Liver (tissue), 9 donors: ENCODE data around the gene EPHA6. TPM values are rescaled to one million over a fixed set of nuclear protein-coding genes. Genes with fewer than 3 reads are reported as not detected.

ENCODE experiments used
- DNase-seq: peaks from one replicate; pipeline ENCODE4 v3.0.0-alpha.2; 2017; ENCODE audit warnings: low spot score
- H3K27ac ChIP-seq, 2 donors: one replicate each; pipeline ENCODE4 v1.7.0; 2013; ENCODE audit warnings: inconsistent platforms in 2 of 2, low read length in 2 of 2, control low read depth in 1 of 2, low read depth in 1 of 2, mild to moderate bottlenecking in 1 of 2
- H3K27me3 ChIP-seq, 4 donors: one replicate each; pipeline versions ENCODE4 v1.6.1 to v1.7.0; 2013; ENCODE audit warnings: low read length in 3 of 4, inconsistent platforms in 1 of 4, mild to moderate bottlenecking in 1 of 4, moderate library complexity in 1 of 4; ENCODE audit not compliant: control insufficient read depth in 4 of 4, insufficient read depth in 4 of 4
- H3K36me3 ChIP-seq, 4 donors: one replicate each; pipeline versions ENCODE4 v1.6.1 to v1.7.0; 2013; ENCODE audit warnings: low read length in 3 of 4, mild to moderate bottlenecking in 3 of 4, low read depth in 1 of 4, moderate library complexity in 1 of 4; ENCODE audit not compliant: control insufficient read depth in 4 of 4, insufficient read depth in 3 of 4
- H3K4me1 ChIP-seq, 4 donors: one replicate each; pipeline versions ENCODE4 v1.6.1 to v1.7.0; 2013; ENCODE audit warnings: low read length in 3 of 4, mild to moderate bottlenecking in 3 of 4, moderate library complexity in 1 of 4; ENCODE audit not compliant: control insufficient read depth in 4 of 4, insufficient read depth in 4 of 4
- H3K4me3 ChIP-seq, 3 donors: one replicate each; pipeline versions ENCODE4 v1.6.1 to v1.7.0; 2013; ENCODE audit warnings: low read length in 3 of 3, control low read depth in 1 of 3, low read depth in 1 of 3, mild to moderate bottlenecking in 1 of 3
- H3K9ac ChIP-seq, 2 donors: one replicate each; pipeline ENCODE4 v1.7.0; 2013; ENCODE audit warnings: low read length in 2 of 2, mild to moderate bottlenecking in 2 of 2, moderate library complexity in 2 of 2, control low read depth in 1 of 2, low read depth in 1 of 2
- H3K9me3 ChIP-seq, 4 donors: one replicate each; pipeline versions ENCODE4 v1.6.1 to v1.7.0; 2013; ENCODE audit warnings: low read length in 3 of 4; ENCODE audit not compliant: control insufficient read depth in 4 of 4
- EGR1 ChIP-seq, 2 donors: IDR thresholded peaks; 2 replicates each; pipeline ENCODE4 v1.6.1; 2016 to 2018; ENCODE audit warnings: antibody characterized with exemption in 2 of 2, low read depth in 2 of 2
- FOXA1 ChIP-seq: IDR thresholded peaks from 2 replicates; pipeline ENCODE4 v1.6.1; 2016; ENCODE audit warnings: antibody characterized with exemption
- FOXA2 ChIP-seq: IDR thresholded peaks from 2 replicates; pipeline ENCODE4 v1.6.1; 2016; ENCODE audit warnings: antibody characterized with exemption
- GABPA ChIP-seq, 2 donors: IDR thresholded peaks in 1 of 2; conservative IDR thresholded peaks in 1 of 2; 2 replicates each; pipeline ENCODE4 v1.6.1; 2016; ENCODE audit warnings: antibody characterized with exemption in 2 of 2, mild to moderate bottlenecking in 1 of 2, moderate library complexity in 1 of 2
- HNF4A ChIP-seq, 2 donors: conservative IDR thresholded peaks; 2 replicates each; pipeline ENCODE4 v1.6.1; 2016; ENCODE audit warnings: antibody characterized with exemption in 2 of 2, mild to moderate bottlenecking in 2 of 2
- HNF4G ChIP-seq: IDR thresholded peaks from 2 replicates; pipeline ENCODE4 v1.6.1; 2016; ENCODE audit warnings: antibody characterized with exemption
- JUND ChIP-seq, 2 donors: IDR thresholded peaks; 2 replicates each; pipeline ENCODE4 v1.6.1; 2016; ENCODE audit warnings: antibody characterized with exemption in 2 of 2
- MAX ChIP-seq: IDR thresholded peaks from 2 replicates; pipeline ENCODE4 v1.6.1; 2016; ENCODE audit warnings: antibody characterized with exemption
- NR2F2 ChIP-seq: IDR thresholded peaks from 2 replicates; pipeline ENCODE4 v1.6.1; 2016; ENCODE audit warnings: antibody characterized with exemption
- RAD21 ChIP-seq, 2 donors: IDR thresholded peaks; 2 replicates each; pipeline ENCODE4 v1.6.1; 2016; ENCODE audit warnings: antibody characterized with exemption in 2 of 2, mild to moderate bottlenecking in 2 of 2
- RXRA ChIP-seq, 2 donors: IDR thresholded peaks; 2 replicates each; pipeline ENCODE4 v1.6.1; 2017 to 2018; ENCODE audit warnings: antibody characterized with exemption in 2 of 2, mild to moderate bottlenecking in 1 of 2
- SP1 ChIP-seq: IDR thresholded peaks from 2 replicates; pipeline ENCODE4 v1.6.1; 2018; ENCODE audit warnings: antibody characterized with exemption, mild to moderate bottlenecking
- TAF1 ChIP-seq: conservative IDR thresholded peaks from 2 replicates; pipeline ENCODE4 v1.6.1; 2016; ENCODE audit warnings: antibody characterized with exemption, mild to moderate bottlenecking
- YY1 ChIP-seq: IDR thresholded peaks from 2 replicates; pipeline ENCODE4 v1.6.1; 2016; ENCODE audit warnings: antibody characterized with exemption, mild to moderate bottlenecking
- ZBTB33 ChIP-seq: IDR thresholded peaks from 2 replicates; pipeline ENCODE4 v1.6.1; 2016; ENCODE audit warnings: antibody characterized with exemption
- WGBS: extraction: QIAGEN DNeasy Blood & Tissue Kit; methylation state at CpG from one replicate; pipeline ENCODE4 v1.1.7; 2013; 5-methylcytosine and 5-hydroxymethylcytosine counted together
- polyA plus RNA-seq, 2 donors: library from polyadenylated mRNA; stranded (reverse) in 1 of 2; unstranded in 1 of 2; fragments of 200-250 nt in 1 of 2; fragments of >200 nt in 1 of 2; fragmentation: Nextera tagmentation in 1 of 2; extraction: Ambion mirVana in 1 of 2; gene quantifications; one replicate each; pipeline versions ENCODE4 v1.2.1 to v1.2.3, GENCODE V29; 2013 to 2015
- total RNA-seq, 2 donors: library from RNA; depleted of rRNA; stranded (reverse); fragments of >200 nt; gene quantifications; one replicate each; pipeline ENCODE4 v1.2.3, GENCODE V29; 2014
- TF ChIP-seq, protein P1 (sequence below): IDR thresholded peaks from 2 replicates; pipeline ENCODE4 v1.6.1; 2016; ENCODE audit warnings: antibody characterized with exemption
- TF ChIP-seq, protein P2 (sequence below): fragments of 150-350 bp; IDR thresholded peaks from 2 replicates; pipeline ENCODE4 v1.5.1; 2017; ENCODE audit warnings: improper control_type of control experiment, low read depth, low read length; ENCODE audit not compliant: missing input control
- donor health status: healthy.
- donor health status: healthy.
- donor health status: healthy.
- donor health status: healthy.
- donor health status: healthy.

Gene EPHA6
- total and polyA plus RNA-seq, 4 donors, result 0.05 to 0.17 (median 0.05) TPM; not detected in 1

DNA sequence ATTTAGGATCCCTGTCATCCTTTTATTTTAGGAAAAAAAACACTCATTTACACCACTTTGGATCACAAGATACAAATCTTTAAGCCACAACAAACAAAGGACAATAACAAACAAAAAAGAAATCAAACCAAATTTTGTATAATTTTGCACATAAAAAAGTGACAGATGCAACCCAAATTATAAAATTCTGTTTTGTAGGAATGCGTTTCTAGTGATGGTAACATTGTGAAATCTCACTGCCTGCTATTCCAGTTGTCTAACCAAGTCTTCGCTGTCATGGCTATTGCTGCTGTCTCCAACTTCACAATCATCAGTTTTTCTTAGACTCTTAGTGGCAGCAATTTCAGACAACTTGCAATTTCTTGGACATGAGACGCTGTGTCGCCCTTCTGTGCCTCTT is 891.8 kb downstream of the EPHA6 start:
- no peak overlapping the region for H3K4me3 ChIP-seq
- no peaks in the 10 kb centered on the region for H3K9me3 ChIP-seq
- no peak overlapping the region for H3K9ac ChIP-seq
- H3K27me3 ChIP-seq, result no peaks in the 10 kb centered on the region
- 87% methylated on average over 4 of the region's 4 CpGs for WGBS
- no peaks in the 10 kb centered on the region for H3K4me1 ChIP-seq
- no peak for TF ChIP-seq HNF4G
- TF ChIP-seq GABPA (IDR thresholded peaks at IDR 0.05 in 1 of 2, conservative IDR thresholded peaks at IDR 0.05 in 1 of 2), result no peak
- TF ChIP-seq, protein P1, sequence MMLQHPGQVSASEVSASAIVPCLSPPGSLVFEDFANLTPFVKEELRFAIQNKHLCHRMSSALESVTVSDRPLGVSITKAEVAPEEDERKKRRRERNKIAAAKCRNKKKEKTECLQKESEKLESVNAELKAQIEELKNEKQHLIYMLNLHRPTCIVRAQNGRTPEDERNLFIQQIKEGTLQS, result no peak
- TF ChIP-seq SP1, result no peak
- no peak for DNase-seq
- no peaks in the 10 kb centered on the region for H3K36me3 ChIP-seq
- H3K27ac ChIP-seq, result no peak overlapping the region

DNA sequence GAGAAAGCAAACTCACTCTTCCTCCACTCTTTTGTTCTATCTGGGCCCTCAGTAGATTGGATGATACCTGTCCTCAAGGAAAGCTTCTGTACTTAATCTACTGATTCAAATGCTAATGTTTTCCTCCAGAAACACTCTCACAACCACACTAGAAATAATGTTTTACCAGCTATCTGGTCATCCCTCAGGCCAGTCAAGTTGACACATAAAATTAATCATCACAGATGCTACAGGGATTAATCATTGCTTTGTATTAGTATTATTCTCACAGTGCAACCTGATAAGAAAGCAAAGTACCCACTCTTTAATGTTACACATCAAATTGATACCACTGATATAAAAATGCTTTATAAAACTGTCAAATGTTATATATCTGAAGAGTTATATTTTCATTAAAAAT is 897.3 kb downstream of the EPHA6 start:
- TF ChIP-seq GABPA (IDR thresholded peaks at IDR 0.05 in 1 of 2, conservative IDR thresholded peaks at IDR 0.05 in 1 of 2), result no peak
- TF ChIP-seq YY1, result no peak
- TF ChIP-seq HNF4G, result no peak
- no peak for TF ChIP-seq HNF4A (conservative IDR thresholded peaks at IDR 0.05)
- H3K27ac ChIP-seq, result no peak overlapping the region
- no peaks in the 10 kb centered on the region for H3K36me3 ChIP-seq
- no peak overlapping the region for H3K9ac ChIP-seq
- H3K9me3 ChIP-seq, result no peaks in the 10 kb centered on the region
- H3K4me1 ChIP-seq, result no peaks in the 10 kb centered on the region
- H3K4me3 ChIP-seq, result no peak overlapping the region
- DNase-seq, result no peak
- H3K27me3 ChIP-seq, result no peaks in the 10 kb centered on the region

DNA sequence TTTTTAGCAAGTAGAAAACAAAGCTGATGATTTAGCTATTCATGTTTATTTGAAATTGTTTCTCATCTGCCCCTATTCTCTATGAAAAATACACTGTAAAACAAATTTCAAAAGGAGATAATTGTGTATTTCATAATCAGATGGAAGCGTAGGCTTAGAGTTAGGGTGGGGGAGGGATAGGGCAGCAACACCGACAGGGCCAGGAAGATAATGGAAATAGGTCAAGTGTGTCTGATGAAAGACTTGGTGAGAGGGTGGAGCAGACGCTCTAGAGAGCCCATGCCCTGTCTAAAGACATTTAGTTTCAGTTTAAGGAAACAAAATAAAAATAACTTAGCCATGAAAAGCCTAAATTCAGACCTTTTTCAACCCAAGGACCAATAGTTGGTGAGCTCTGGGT is 898.5 kb downstream of the EPHA6 start:
- no peaks in the 10 kb centered on the region for H3K36me3 ChIP-seq
- H3K9ac ChIP-seq, result no peak overlapping the region
- DNase-seq, result no peak
- H3K27ac ChIP-seq, result no peak overlapping the region
- WGBS, result 52% methylated on average over 3 of the region's 3 CpGs
- TF ChIP-seq, protein P1, result no peak
- TF ChIP-seq, protein P2, sequence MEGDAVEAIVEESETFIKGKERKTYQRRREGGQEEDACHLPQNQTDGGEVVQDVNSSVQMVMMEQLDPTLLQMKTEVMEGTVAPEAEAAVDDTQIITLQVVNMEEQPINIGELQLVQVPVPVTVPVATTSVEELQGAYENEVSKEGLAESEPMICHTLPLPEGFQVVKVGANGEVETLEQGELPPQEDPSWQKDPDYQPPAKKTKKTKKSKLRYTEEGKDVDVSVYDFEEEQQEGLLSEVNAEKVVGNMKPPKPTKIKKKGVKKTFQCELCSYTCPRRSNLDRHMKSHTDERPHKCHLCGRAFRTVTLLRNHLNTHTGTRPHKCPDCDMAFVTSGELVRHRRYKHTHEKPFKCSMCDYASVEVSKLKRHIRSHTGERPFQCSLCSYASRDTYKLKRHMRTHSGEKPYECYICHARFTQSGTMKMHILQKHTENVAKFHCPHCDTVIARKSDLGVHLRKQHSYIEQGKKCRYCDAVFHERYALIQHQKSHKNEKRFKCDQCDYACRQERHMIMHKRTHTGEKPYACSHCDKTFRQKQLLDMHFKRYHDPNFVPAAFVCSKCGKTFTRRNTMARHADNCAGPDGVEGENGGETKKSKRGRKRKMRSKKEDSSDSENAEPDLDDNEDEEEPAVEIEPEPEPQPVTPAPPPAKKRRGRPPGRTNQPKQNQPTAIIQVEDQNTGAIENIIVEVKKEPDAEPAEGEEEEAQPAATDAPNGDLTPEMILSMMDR, result no peak
- TF ChIP-seq JUND (IDR thresholded peaks at IDR 0.05) (no peak), YY1 (no peak), FOXA2 (no peak), RAD21 (IDR thresholded peaks at IDR 0.05) (no peak), EGR1 (IDR thresholded peaks at IDR 0.05; ENCODE audit: low read depth in 2 of 2) (no peak), SP1 (no peak), GABPA (IDR thresholded peaks at IDR 0.05 in 1 of 2, conservative IDR thresholded peaks at IDR 0.05 in 1 of 2) (no peak), RXRA (IDR thresholded peaks at IDR 0.05) (no peak), TAF1 (no peak), ZBTB33 (no peak), NR2F2 (no peak), FOXA1 (no peak), MAX (no peak), HNF4A (conservative IDR thresholded peaks at IDR 0.05) (no peak)
- H3K27me3 ChIP-seq, result no peaks in the 10 kb centered on the region
- H3K4me3 ChIP-seq, result no peak overlapping the region
- H3K9me3 ChIP-seq, result no peaks in the 10 kb centered on the region
- no peaks in the 10 kb centered on the region for H3K4me1 ChIP-seq
